Activated T-helper 1 cell treated with anti-CD3 and anti-CD28 coated beads, Interleukin-2, amount 50 U/mL, for 16 hours (primary cell): ENCODE data around the gene FAIM2.
"Not testable (repeated sequence)": the region's sequence is repeated elsewhere in the genome, so short reads cannot be mapped to it uniquely, and the experiment has no call there.

ENCODE experiments used
- DNase-seq, 2 donors: peaks; one replicate each; pipeline ENCODE4 v3.0.0-alpha.2; 2020; ENCODE audit warnings: low read depth in 1 of 2, low spot score in 1 of 2

The FAIM2 gene

GRCh38 chr12:49881415-49882247 lies 22.1 kb downstream of the FAIM2 start:
- DNase-seq = no peak

GRCh38 chr12:49880756-49881414 lies 22.8 kb downstream of the FAIM2 start:
- no peak for DNase-seq

- DNase-seq = not testable (repeated sequence)
Observed at GRCh38 chr12:49879065-49879464, 24.6 kb downstream of the FAIM2 start.

- DNase-seq = no peak
Observed at GRCh38 chr12:49878021-49878420, 25.7 kb downstream of the FAIM2 start.

GRCh38 chr12:49877066-49877465 lies 26.6 kb downstream of the FAIM2 start:
- no peak for DNase-seq

- no peak for DNase-seq
Observed at GRCh38 chr12:49876070-49876469, 27.6 kb downstream of the FAIM2 start.

GRCh38 chr12:49875115-49875720 lies 28.5 kb downstream of the FAIM2 start:
- DNase-seq = no peak

- DNase-seq = no peak
Observed at GRCh38 chr12:49874142-49874897, 29.4 kb downstream of the FAIM2 start.

- no peak for DNase-seq
Observed at GRCh38 chr12:49873361-49873934, 30.3 kb downstream of the FAIM2 start.

- no peak for DNase-seq
Observed at GRCh38 chr12:49872781-49873181, 30.9 kb downstream of the FAIM2 start.

GRCh38 chr12:49872381-49872780 lies 31.3 kb downstream of the FAIM2 start:
- no peak for DNase-seq

GRCh38 chr12:49871811-49872251 lies 31.9 kb downstream of the FAIM2 start:
- DNase-seq = not testable (repeated sequence)

- DNase-seq = no peak
Observed at GRCh38 chr12:49871263-49871561, 32.5 kb downstream of the FAIM2 start.

- no peak for DNase-seq
Observed at GRCh38 chr12:49870501-49871262, 33.0 kb downstream of the FAIM2 start.

GRCh38 chr12:49869816-49870500 lies 33.7 kb downstream of the FAIM2 start:
- no peak for DNase-seq

GRCh38 chr12:49868952-49869815 lies 34.5 kb downstream of the FAIM2 start:
- DNase-seq = no peak

GRCh38 chr12:49868449-49868848 lies 35.3 kb downstream of the FAIM2 start:
- DNase-seq = no peak

- no peak for DNase-seq
Observed at GRCh38 chr12:49867570-49868341, 35.9 kb downstream of the FAIM2 start.
